Endothelial cell of umbilical vein (primary cell): ENCODE measurements around the gene PDE1A.

Source experiments
- EZH2 ChIP-seq: IDR thresholded peaks from 2 replicates; pipeline ENCODE4 v1.6.1; 2012; ENCODE audit warnings: borderline replicate concordance, low read depth, mild to moderate bottlenecking, moderate library complexity, low read length, inconsistent platforms; ENCODE audit not compliant: severe bottlenecking
- FOS ChIP-seq: IDR thresholded peaks from 2 replicates; pipeline ENCODE4 v1.6.1; 2011; ENCODE audit warnings: mild to moderate bottlenecking, low read length, moderate library complexity, borderline replicate concordance; ENCODE audit not compliant: insufficient read depth
- GATA2 ChIP-seq: IDR thresholded peaks from 2 replicates; pipeline ENCODE4 v1.7.0; 2011; ENCODE audit warnings: low read depth, mild to moderate bottlenecking, moderate library complexity, mixed read lengths, low read length; ENCODE audit not compliant: insufficient read length, insufficient read depth
- JUN ChIP-seq: IDR thresholded peaks from 2 replicates; pipeline ENCODE4 v1.6.1; 2011; ENCODE audit warnings: borderline replicate concordance, low read depth; ENCODE audit not compliant: insufficient read length, insufficient read depth
- MYC ChIP-seq: IDR thresholded peaks from one replicate; pipeline ENCODE4 v1.6.1; 2011; ENCODE audit warnings: mild to moderate bottlenecking, low read depth, low read length
- POLR2A ChIP-seq: IDR thresholded peaks from 2 replicates; pipeline ENCODE4 v1.6.1; 2012; ENCODE audit warnings: low read depth, mild to moderate bottlenecking, control low read depth, low read length
- POLR2AphosphoS5 ChIP-seq: IDR thresholded peaks from 2 replicates; pipeline ENCODE4 v1.6.1; 2012; ENCODE audit warnings: low read depth, mild to moderate bottlenecking, control low read depth, low read length, moderate library complexity; ENCODE audit not compliant: insufficient read depth
- TF ChIP-seq, protein P1 (sequence below), 2 donors: IDR thresholded peaks; 1 replicate in 1 of 2; 2 replicates in 1 of 2; pipeline ENCODE4 v1.5.1; 2011; ENCODE audit warnings: low read length in 2 of 2, mild to moderate bottlenecking in 2 of 2, moderate library complexity in 2 of 2, control low read depth in 1 of 2, inconsistent platforms in 1 of 2, low read depth in 1 of 2; ENCODE audit not compliant: insufficient read depth in 1 of 2; ENCODE audit errors: extremely low read depth in 1 of 2
- TF ChIP-seq, protein P2 (sequence below): IDR thresholded peaks from 2 replicates; pipeline ENCODE4 v1.6.1; 2011; ENCODE audit not compliant: insufficient read depth, insufficient read length

DNA sequence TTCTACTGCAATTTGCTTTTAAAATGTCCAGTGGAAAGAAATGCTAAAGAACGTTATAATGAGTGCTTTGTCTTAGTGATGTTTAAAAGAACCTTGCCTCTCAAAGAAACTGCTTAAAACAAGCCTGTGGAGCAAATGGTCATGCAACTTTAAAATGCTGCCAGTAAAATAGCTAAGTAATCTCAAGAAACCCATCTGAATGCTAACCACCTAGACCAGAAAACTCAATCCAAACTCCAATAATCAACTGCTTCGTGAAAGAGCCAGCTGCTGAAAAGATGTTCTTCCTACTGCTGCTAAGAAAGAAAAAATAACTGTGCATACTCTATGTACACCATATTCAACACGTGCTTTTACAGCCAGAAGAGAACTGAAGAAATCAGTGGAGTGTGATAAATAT, 145.6 kb downstream of the PDE1A start:
- TF ChIP-seq EZH2 = no peak
- TF ChIP-seq, protein P1, sequence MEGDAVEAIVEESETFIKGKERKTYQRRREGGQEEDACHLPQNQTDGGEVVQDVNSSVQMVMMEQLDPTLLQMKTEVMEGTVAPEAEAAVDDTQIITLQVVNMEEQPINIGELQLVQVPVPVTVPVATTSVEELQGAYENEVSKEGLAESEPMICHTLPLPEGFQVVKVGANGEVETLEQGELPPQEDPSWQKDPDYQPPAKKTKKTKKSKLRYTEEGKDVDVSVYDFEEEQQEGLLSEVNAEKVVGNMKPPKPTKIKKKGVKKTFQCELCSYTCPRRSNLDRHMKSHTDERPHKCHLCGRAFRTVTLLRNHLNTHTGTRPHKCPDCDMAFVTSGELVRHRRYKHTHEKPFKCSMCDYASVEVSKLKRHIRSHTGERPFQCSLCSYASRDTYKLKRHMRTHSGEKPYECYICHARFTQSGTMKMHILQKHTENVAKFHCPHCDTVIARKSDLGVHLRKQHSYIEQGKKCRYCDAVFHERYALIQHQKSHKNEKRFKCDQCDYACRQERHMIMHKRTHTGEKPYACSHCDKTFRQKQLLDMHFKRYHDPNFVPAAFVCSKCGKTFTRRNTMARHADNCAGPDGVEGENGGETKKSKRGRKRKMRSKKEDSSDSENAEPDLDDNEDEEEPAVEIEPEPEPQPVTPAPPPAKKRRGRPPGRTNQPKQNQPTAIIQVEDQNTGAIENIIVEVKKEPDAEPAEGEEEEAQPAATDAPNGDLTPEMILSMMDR (IDR thresholded peaks at IDR 0.05; ENCODE audit: extremely low read depth in 1 of 2, insufficient read depth in 1 of 2, low read depth in 1 of 2, low read length in 2 of 2) = no peak
- no peak for TF ChIP-seq JUN
- TF ChIP-seq POLR2A = no peak
- no peak for TF ChIP-seq POLR2AphosphoS5
- TF ChIP-seq FOS = no peak
- no peak for TF ChIP-seq MYC
- TF ChIP-seq, protein P2, sequence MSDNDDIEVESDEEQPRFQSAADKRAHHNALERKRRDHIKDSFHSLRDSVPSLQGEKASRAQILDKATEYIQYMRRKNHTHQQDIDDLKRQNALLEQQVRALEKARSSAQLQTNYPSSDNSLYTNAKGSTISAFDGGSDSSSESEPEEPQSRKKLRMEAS = no peak
- no peak for TF ChIP-seq GATA2
